HG03520 (cell line): Measurements from ENCODE around the gene CCDC61.

Source experiments
- ATAC-seq: cut with Tn5 transposase; IDR thresholded peaks from one replicate; pipeline ENCODE4 v1.9.1; 2021; ENCODE audit warnings: mild to moderate bottlenecking, moderate library complexity; ENCODE audit not compliant: unreplicated experiment

The CCDC61 gene

DNA sequence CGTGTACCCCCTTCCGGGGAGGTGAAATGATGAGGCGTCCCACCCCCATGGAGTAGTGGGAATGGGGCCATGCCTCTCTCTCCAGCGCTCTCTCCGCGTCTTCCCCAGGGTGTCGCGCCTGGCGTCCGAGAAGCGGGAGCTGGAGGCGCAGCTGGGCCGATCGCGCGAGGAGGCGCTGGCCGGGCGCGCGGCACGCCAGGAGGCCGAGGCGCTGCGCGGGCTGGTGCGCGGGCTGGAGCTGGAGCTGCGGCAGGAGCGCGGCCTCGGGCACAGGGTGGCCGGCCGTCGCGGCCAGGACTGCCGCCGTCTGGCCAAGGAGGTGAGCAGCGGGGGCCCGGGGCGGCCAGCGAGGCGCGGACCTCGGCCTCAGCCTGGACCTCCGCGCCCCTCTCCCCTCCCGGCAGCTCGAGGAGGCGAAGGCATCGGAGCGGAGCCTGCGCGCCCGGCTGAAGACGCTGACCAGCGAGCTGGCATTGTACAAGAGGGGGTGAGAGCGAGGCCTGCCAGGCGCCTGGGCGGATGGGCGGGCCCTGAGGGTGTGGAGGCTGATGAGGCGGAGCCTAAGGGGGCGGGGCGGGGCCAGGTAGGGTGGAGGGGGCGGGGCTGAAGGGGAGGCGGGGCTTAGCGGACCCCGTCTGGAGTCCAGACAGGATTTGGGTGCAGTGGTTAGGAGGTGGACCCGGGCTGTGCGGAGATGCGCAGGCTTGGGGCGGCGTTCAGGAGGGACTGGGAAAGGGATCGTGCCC lies 19.8 kb downstream of the CCDC61 start:
- no peak for ATAC-seq

- no peak for ATAC-seq
Observed at GRCh38 chr19:46015687-46016425, 20.6 kb downstream of the CCDC61 start.

- no peak for ATAC-seq
Observed at GRCh38 chr19:46016426-46017094, 21.3 kb downstream of the CCDC61 start.

- ATAC-seq = no peak
Observed at GRCh38 chr19:46017095-46017429, 21.8 kb downstream of the CCDC61 start.

DNA sequence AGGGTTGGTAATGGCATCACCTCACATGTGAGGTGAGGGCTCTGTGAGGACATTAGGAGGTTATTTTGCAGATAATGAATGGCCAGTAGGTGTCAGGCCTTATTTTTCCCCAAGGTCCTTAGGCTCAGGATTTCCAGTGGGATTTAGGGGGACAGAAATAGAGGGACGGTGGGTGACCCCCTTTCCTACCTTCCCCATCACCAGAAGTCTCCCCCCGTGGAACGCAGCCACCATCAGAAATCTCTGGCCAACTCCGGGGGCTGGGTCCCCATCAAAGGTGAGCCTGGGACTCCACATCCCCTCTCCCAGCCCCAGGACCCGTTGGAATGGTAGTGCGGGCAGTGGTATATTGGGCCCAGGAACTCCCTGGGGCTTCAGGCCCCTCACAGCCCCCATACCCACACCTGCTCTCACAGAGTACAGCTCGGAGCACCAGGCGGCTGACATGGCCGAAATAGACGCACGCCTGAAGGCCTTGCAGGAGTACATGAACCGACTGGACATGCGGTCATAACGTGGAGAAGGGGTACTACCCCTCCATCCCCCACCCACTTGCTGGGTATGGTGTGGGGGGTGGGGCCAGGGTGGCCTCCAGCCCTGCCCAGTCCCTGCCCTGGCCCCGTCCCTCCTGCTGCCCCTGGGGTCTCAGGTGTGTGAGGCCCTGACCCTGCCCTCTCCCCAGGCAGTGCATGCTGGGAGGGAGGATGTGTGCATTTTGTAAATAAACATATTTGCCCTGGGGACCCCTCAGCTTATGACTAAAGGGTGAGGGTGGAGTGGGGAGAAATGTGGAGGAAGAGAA lies 22.8 kb downstream of the CCDC61 start:
- ATAC-seq = no peak

GRCh38 chr19:46018729-46019251 lies 23.5 kb downstream of the CCDC61 start:
- ATAC-seq = no peak

DNA sequence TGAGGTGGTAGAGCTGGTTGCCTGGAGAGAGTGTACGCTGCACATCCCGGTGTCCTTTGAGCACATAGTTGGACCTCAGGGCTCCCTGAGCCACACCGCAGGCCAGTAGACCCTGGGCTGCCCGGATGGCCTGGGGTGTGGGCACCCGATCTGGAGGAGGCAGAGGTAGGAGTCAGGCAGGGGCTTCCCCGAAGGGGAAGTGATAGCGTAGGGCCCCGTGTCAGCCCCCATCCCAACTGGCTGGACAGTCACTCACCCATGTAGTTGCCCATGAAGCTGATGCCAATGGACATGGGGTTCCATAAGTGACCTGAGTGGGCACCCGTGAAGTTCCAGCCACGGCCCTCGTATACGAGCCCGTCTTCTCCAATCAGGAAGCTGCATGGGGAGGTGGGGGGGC lies 24.0 kb downstream of the CCDC61 start:
- ATAC-seq = no peak

GRCh38 chr19:46020819-46021125 lies 25.5 kb downstream of the CCDC61 start:
- no peak for ATAC-seq

- no peak for ATAC-seq
Observed at GRCh38 chr19:46021531-46022041, 26.3 kb downstream of the CCDC61 start.

DNA sequence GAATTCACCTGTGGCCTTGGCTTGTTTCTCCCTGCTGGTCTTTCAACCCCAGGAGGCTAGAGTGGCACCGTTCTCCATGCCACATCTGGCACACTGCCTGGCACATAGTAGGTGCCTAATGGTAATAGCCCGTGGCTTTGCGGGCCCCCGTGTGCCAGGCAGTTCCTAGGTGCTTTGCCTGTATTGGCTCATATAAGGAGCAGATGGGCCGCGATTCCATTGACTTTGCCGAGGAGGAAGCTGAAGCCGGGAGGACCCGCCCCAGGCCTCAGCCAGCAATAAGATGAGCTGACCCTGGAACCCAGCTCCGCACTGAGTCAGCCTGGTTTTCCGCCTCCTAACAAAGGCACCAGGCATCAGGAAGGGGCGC lies 26.8 kb downstream of the CCDC61 start:
- no peak for ATAC-seq

DNA sequence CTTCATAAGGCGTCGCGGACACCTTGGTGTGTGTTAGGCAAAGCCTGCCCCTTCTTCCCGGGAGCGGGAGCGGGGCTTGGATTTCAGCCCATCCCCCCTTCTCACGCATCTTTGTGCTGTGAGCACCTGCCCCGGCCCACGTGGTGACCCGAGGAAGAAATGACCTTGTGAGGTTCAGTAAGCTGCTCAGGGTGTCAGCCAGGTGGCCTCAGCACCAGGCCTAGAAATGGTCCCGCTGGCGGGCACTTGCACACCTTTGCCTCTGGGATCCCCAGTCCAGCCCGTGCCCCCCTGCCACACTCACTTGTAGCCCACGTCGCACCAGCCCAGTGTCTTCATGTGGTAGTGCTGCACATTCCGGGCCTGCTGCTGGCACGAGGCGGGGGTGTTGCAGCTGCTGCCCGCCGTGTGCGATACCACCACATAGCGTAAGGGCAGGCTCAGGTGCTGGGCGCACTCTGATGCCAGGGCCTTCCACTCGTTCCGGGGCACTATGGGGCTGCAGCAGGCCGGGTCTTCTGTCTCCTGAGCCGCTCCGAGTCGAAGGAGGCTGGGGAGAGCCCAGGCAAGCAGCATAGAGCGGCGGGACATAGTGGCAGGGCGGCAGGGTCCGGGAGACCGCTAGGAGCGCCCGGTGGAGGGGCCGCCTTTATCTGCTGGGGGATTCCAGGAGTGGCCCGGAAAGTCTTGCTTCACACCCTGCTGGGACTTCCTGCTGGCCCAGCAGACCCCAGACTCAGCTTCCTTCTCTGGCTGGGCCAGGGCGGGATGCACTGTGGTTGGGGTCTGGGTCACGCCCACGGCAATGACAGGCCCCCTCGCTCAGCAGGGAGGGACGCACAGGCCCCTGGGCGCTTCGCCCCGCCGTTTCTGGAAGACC lies 27.4 kb downstream of the CCDC61 start, which contains the start of gene PGLYRP1:
TSS of gene PGLYRP1 (minus strand) at position 623 of the 880 bp plus-strand sequence. CDS start at position 591, 32 bp downstream.
- no peak for ATAC-seq

DNA sequence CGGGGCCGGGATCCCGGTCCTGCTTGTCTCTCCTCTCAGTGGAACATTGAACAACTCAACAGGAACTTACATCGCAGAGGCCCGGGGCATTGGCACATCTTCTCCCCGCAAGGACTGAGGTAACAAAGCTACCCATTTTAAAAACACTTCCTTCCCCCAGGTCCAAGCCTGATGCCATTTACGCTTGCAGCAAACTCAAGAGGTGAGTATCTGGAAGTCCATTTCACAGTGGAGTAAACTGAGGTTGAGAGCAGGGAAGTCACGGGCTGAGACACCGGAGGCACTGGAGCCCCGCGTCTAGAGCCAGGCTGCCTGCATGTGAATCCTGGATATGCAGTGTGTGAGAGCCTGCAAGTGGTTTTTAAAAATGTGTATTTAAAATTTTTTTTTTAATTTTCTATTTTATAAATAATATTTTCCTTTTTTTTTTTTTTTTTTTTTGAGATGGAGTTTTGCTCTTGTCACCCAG lies 28.1 kb downstream of the CCDC61 start:
- no peak for ATAC-seq

DNA sequence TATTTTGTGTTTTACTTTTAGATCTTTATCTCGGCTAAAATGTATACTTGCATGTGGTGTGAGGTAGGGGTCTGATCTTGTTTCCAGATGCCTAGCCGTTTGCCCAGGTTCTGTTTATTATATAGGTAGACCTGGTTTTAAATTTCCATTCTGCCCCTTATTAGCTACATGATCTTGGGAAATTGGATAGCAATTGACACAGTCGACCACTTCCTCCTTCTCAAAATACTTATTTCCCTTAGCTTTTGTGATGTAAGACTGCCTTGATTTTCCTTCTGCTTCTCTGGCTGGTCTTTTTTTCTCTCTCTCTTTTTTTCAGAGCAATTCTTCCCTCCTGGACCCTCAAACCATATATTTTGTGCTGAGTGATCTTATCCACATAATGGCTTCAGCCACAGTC lies 30.6 kb downstream of the CCDC61 start:
- ATAC-seq = no peak

- ATAC-seq = no peak
Observed at GRCh38 chr19:46030812-46031550, 35.7 kb downstream of the CCDC61 start.

- ATAC-seq = no peak
Observed at GRCh38 chr19:46031781-46032596, 36.7 kb downstream of the CCDC61 start.

GRCh38 chr19:46032597-46033025 lies 37.3 kb downstream of the CCDC61 start:
- ATAC-seq = no peak

- ATAC-seq = no peak
Observed at GRCh38 chr19:46033401-46033800, 38.1 kb downstream of the CCDC61 start.

GRCh38 chr19:46035546-46035945 lies 40.3 kb downstream of the CCDC61 start:
- ATAC-seq = no peak
